Retinal pigment epithelial cell (primary cell): ENCODE measurements around the gene TEX101.
"Not testable (repeated sequence)": the region's sequence is repeated elsewhere in the genome, so short reads cannot be mapped to it uniquely, and the experiment has no call there.

Experiments used
- DNase-seq: peaks from one replicate; pipeline ENCODE4 v3.0.0-alpha.2; 2010; ENCODE audit warnings: low read depth
- H3K4me3 ChIP-seq: 2 replicates; pipeline ENCODE4 v1.5.1; 2011; ENCODE audit warnings: mild to moderate bottlenecking, low read length, control low read depth, moderate library complexity
- TF ChIP-seq, protein P1 (sequence below): conservative IDR thresholded peaks from 2 replicates; pipeline ENCODE4 v1.5.1; 2011; ENCODE audit warnings: low read depth, low read length, control low read depth, inconsistent platforms

The TEX101 gene

DNA sequence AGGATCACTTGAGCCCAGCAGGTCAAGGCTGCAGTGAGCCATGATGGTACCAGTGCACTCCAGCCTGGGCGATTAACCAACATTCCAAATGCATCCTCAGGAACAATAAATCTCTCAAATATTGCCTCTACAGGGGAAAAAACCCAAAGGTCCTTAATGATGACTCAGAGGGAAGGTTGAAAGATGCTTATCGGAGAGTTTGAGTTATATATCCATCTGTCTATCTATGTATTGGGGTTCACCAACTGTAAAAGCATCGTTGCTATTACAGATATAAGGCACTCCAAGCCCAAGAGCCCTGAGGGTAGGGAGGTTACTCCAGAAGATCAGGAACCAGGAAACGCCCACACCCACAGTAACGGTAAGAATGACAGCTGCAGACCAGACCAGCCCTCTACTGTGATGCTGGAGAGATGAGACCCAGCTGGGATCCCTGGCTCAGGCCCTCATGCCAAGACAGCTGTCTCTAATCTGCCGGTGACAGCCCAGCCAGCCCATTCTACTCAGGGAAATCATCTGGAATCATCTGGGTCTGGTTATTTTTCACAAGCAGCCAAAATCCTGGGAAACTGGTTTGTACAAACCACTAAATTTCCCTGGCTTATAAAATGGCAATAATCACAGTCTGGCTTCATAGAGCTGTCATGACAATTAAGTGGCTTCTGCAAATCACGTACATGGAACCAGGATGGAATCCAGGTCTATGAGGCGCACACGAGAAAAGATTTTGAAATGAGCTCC, 23.8 kb downstream of the TEX101 start:
- TF ChIP-seq, protein P1, sequence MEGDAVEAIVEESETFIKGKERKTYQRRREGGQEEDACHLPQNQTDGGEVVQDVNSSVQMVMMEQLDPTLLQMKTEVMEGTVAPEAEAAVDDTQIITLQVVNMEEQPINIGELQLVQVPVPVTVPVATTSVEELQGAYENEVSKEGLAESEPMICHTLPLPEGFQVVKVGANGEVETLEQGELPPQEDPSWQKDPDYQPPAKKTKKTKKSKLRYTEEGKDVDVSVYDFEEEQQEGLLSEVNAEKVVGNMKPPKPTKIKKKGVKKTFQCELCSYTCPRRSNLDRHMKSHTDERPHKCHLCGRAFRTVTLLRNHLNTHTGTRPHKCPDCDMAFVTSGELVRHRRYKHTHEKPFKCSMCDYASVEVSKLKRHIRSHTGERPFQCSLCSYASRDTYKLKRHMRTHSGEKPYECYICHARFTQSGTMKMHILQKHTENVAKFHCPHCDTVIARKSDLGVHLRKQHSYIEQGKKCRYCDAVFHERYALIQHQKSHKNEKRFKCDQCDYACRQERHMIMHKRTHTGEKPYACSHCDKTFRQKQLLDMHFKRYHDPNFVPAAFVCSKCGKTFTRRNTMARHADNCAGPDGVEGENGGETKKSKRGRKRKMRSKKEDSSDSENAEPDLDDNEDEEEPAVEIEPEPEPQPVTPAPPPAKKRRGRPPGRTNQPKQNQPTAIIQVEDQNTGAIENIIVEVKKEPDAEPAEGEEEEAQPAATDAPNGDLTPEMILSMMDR: no peak
- H3K4me3 ChIP-seq: no peak overlapping the region
- DNase-seq: no peak

DNA sequence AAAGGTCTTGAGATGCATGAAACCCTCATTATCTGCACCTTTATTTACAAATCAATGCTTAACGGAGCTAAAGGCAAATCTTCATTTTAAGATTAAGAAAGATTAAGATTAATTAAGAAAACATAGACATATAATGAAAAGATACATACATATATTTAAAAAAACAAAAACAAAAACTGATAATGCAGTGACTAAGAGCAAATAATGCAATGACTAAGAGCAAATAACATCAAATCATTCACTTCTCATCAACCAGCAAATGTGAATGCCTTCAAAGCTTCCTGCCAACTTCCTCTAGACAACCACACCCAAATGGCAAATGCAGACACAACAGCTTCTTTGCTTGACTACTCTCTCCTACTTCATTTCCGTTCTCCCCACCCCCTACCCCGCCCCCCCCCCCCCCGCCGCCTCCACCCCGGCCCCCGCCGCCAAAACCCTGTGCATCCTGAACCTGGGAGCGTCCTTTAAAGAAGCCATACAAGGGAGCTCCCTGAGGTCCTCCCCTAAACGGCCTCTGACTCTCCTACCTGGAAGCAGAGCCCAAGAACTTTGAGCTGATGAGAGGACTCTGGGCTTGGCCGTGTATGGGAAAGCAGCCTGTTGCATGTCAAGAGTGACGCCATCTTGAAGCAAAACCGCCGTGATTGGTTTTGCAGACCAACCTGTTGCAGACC, 24.5 kb downstream of the TEX101 start:
- H3K4me3 ChIP-seq: no peak overlapping the region
- TF ChIP-seq, protein P1: no peak
- DNase-seq: no peak

GRCh38 chr19:43439709-43440063, 25.0 kb downstream of the TEX101 start:
- TF ChIP-seq, protein P1: no peak
- no peak overlapping the region for H3K4me3 ChIP-seq
- no peak for DNase-seq

GRCh38 chr19:43441716-43442115, 27.0 kb downstream of the TEX101 start:
- H3K4me3 ChIP-seq: no peak overlapping the region
- TF ChIP-seq, protein P1: no peak
- no peak for DNase-seq

DNA sequence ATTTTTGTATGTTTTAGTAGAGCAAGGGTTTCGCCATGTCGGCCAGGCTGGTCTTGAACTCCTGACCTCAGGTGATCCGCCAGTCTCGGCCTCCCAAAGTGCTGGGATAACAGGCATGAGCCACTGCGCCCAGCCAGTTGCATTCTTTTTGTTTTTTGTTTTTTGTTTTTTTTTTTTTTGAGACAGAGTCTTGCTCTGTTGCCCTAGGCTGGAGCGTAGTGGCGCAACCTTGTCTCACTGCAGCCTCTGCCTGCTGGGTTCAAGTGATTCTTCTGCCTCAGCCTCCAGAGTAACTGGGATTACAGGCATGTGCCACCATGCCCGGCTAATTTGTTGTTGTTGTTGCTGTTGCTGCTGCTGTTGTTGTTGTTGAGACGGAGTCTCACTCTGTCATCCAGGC, 29.4 kb downstream of the TEX101 start:
- DNase-seq, H3K4me3 ChIP-seq: not testable (repeated sequence)

DNA sequence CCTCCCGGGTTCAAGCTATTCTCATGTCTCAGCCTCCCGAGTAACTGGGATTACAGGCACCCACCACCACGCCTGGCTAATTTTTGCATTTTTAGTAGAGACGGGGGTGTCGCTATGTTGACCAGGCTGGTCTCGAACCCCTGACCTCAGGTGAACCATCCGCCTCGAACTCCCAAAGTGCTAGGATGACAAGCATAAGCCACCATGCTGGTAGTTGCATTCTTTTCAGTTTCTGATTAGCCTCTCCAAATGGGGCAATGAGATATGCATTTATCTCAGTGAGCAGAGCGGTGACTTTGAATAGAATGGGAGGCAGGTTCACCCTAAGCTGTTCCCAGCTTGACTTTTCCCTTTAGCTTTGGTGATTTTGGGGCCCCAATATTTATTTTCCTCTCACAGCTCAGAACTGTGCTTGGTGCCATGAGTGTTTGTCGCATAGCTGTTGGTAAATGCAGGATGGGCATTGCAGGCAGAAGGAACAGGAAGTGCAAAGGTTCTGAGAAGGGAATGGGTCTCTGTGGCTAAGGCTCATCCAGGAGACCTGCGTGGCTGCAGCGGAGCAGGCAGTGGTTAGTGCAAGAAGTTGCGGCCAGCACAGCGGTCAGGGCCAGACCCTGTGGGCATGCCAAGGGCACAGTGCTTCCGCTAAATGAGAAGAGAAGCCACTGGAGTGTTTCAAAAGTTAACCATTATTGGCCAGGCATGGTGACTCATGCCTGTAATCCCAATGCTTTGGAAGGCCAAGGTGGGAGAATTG, 30.0 kb downstream of the TEX101 start:
- no peak for DNase-seq
- TF ChIP-seq, protein P1: no peak
- H3K4me3 ChIP-seq: no peak overlapping the region

DNA sequence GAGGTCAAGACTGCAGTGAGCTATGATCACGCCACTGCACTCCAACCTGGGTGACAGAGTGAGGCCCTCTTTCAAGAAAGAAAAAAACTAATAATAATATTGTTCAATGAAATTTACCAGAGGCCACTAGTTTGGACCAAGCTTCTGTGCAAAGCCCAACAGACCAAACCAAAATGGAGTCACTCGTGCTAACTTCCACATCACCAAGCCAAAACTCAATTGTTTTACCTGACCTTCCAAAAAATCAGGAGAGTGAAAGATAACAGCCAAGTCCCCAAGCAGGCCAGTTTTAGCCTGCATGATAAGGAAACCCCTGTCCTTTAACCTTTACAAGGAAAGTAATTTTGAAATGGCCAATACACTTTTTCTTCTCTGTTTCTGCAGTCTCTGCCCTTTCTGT, 30.7 kb downstream of the TEX101 start:
- no peak for DNase-seq
- TF ChIP-seq, protein P1: no peak
- no peak overlapping the region for H3K4me3 ChIP-seq
